CD14-positive monocyte (primary cell): ENCODE results near the gene SPSB3. TPM values are rescaled to one million over a fixed set of nuclear protein-coding genes. Genes with fewer than 3 reads are reported as not detected.
A peak's percentile ranks its signal among the peaks of the same experiment; 100 is the strongest.

Source experiments
- DNase-seq, 3 donors: peaks; one replicate each; pipeline ENCODE4 v3.0.0-alpha.2; 2011 to 2022
- H2AFZ ChIP-seq: 2 replicates; pipeline ENCODE4 v1.6.0; 2012; ENCODE audit warnings: mild to moderate bottlenecking, low read depth, low read length, inconsistent platforms; ENCODE audit not compliant: insufficient read depth, poor library complexity, severe bottlenecking
- H3K27ac ChIP-seq, 2 donors: 1 replicate in 1 of 2; 2 replicates in 1 of 2; pipeline ENCODE4 v1.5.1; 2012 to 2013; ENCODE audit warnings: low read length in 2 of 2, control low read depth in 1 of 2, inconsistent platforms in 1 of 2, low read depth in 1 of 2, mild to moderate bottlenecking in 1 of 2
- H3K27me3 ChIP-seq, 2 donors: one replicate each; pipeline versions ENCODE4 v1.6.0 to v1.6.1; 2011 to 2013; ENCODE audit warnings: low read length in 2 of 2; ENCODE audit not compliant: control insufficient read depth in 2 of 2, insufficient read depth in 2 of 2
- H3K36me3 ChIP-seq, 2 donors: replicated peaks in 1 of 2; 1 replicate in 1 of 2; 2 replicates in 1 of 2; pipeline versions ENCODE4 v1.5.1 to v1.6.1; 2012 to 2013; ENCODE audit warnings: low read length in 2 of 2, control low read depth in 1 of 2, inconsistent platforms in 1 of 2, mild to moderate bottlenecking in 1 of 2; ENCODE audit not compliant: insufficient read depth in 2 of 2, control insufficient read depth in 1 of 2
- H3K4me1 ChIP-seq, 2 donors: 1 replicate in 1 of 2; 2 replicates in 1 of 2; pipeline versions ENCODE4 v1.5.1 to v1.6.1; 2012 to 2013; ENCODE audit warnings: low read length in 2 of 2, control low read depth in 1 of 2, inconsistent platforms in 1 of 2, mild to moderate bottlenecking in 1 of 2, moderate library complexity in 1 of 2; ENCODE audit not compliant: insufficient read depth in 2 of 2, control insufficient read depth in 1 of 2
- H3K4me2 ChIP-seq: replicated peaks from 2 replicates; pipeline ENCODE3; 2012; ENCODE audit warnings: low read length, moderate library complexity, mild to moderate bottlenecking; ENCODE audit not compliant: poor library complexity, severe bottlenecking; ENCODE audit errors: extremely low read depth
- H3K4me3 ChIP-seq, 3 experiments: fragments of 200-600 bp in 1 of 3; sonication (generic) in 1 of 3; replicated peaks in 1 of 3; 1 replicate in 2 of 3; 2 replicates in 1 of 3; pipeline ENCODE4 v1.5.1; 2011 to 2013; ENCODE audit warnings: low read length in 3 of 3, mild to moderate bottlenecking in 3 of 3, control low read depth in 2 of 3, low read depth in 2 of 3, inconsistent platforms in 1 of 3, moderate library complexity in 1 of 3
- H3K79me2 ChIP-seq: 2 replicates; pipeline ENCODE4 v1.6.0; 2012; ENCODE audit warnings: mild to moderate bottlenecking, control low read depth, inconsistent platforms, low read length, moderate library complexity; ENCODE audit not compliant: insufficient read depth
- H3K9ac ChIP-seq: 2 replicates; pipeline ENCODE4 v1.6.0; 2017; ENCODE audit warnings: low read length, mild to moderate bottlenecking; ENCODE audit not compliant: insufficient read depth, poor library complexity, severe bottlenecking
- H3K9me3 ChIP-seq, 2 donors: replicated peaks in 1 of 2; 1 replicate in 1 of 2; 2 replicates in 1 of 2; pipeline versions ENCODE4 v1.5.1 to v1.6.1; 2012 to 2013; ENCODE audit warnings: low read length in 2 of 2, control low read depth in 1 of 2; ENCODE audit not compliant: control insufficient read depth in 1 of 2, insufficient read depth in 1 of 2
- H4K20me1 ChIP-seq: 2 replicates; pipeline ENCODE4 v1.6.0; 2012; ENCODE audit warnings: mild to moderate bottlenecking, low read length, control low read depth, moderate library complexity; ENCODE audit not compliant: insufficient read depth
- H3K27ac Mint-ChIP-seq, 7 donors: one replicate each; pipeline ENCODE4 v1.8.0; 2020; ENCODE audit warnings: mild to moderate bottlenecking in 7 of 7, mixed read lengths in 7 of 7, moderate library complexity in 6 of 7, inconsistent platforms in 2 of 7
- H3K27me3 Mint-ChIP-seq, 3 donors: one replicate each; pipeline ENCODE4 v1.8.0; 2021 to 2022; ENCODE audit warnings: low read depth in 3 of 3, mild to moderate bottlenecking in 3 of 3, mixed read lengths in 3 of 3, moderate library complexity in 3 of 3, inconsistent platforms in 1 of 3
- H3K36me3 Mint-ChIP-seq, 2 donors: one replicate each; pipeline ENCODE4 v1.8.0; 2020; ENCODE audit warnings: mixed read lengths in 2 of 2, inconsistent platforms in 1 of 2, mild to moderate bottlenecking in 1 of 2
- H3K4me1 Mint-ChIP-seq: one replicate; pipeline ENCODE4 v1.8.0; 2020; ENCODE audit warnings: mild to moderate bottlenecking, mixed read lengths
- H3K4me3 Mint-ChIP-seq, 2 donors: one replicate each; pipeline ENCODE4 v1.8.0; 2020; ENCODE audit warnings: mild to moderate bottlenecking in 2 of 2, mixed read lengths in 2 of 2, moderate library complexity in 1 of 2
- H3K9me3 Mint-ChIP-seq, 7 donors: one replicate each; pipeline ENCODE4 v1.8.0; 2020 to 2022; ENCODE audit warnings: mixed read lengths in 7 of 7, mild to moderate bottlenecking in 6 of 7, moderate library complexity in 6 of 7, inconsistent platforms in 2 of 7
- WGBS: methylation state at CpG from one replicate; pipeline ENCODE4 v1.1.5; 2013; ENCODE audit warnings: missing lambda C conversion rate; ENCODE audit not compliant: insufficient coverage; 5-methylcytosine and 5-hydroxymethylcytosine counted together
- intact Hi-C, 2 donors: fragments of 100-400 bp; cut with micrococcal nuclease; formaldehyde crosslinking; loops; one replicate each; pipeline versions ENCODE4 v1.15.0 to v1.15.1; 2023
- polyA plus RNA-seq, 3 donors: library from polyadenylated mRNA; depleted of rRNA in 1 of 3; unstranded in 2 of 3; stranded (reverse) in 1 of 3; fragments of 300-500 nt in 2 of 3; fragments of >200 nt in 1 of 3; fragmentation: Illumina TruSeq in 2 of 3; gene quantifications; 1 replicate in 2 of 3; 2 replicates in 1 of 3; pipeline ENCODE4 v1.2.3, GENCODE V29; 2012 to 2021
- TF ChIP-seq, protein P1 (sequence below): fragments of 200-600 bp; IDR thresholded peaks from one replicate; pipeline ENCODE4 v1.8.0; 2022; ENCODE audit warnings: antibody characterized with exemption, mild to moderate bottlenecking

SPSB3 gene
- polyA plus RNA-seq, 3 donors, result 36.8 to 151 (median 40.2) TPM

DNA sequence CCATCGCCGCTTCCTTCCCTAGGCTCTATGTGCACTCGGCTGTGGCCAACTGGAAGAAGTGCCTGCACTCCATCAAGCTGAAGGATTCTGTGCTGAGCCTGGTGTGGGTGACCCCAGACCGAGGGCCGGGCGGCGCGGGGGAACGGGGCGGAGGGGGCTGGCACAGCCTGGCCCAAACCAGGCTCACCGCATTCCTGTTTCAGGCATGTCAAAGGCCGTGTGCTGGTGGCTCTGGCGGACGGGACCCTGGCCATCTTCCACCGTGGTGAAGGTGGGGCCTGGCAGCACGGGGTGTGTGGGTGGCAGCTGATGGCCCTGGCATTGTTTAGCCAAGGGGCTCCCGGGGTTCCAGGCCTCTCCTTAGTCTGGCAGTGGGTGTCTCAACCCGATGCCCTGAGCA lies 15.7 kb downstream of the SPSB3 start:
- 95% methylated on average over 18 of the region's 18 CpGs for WGBS
- H3K36me3 ChIP-seq, result peaks cover 72% of the 10 kb centered on the region in 2 donors
- H4K20me1 ChIP-seq, result peaks cover 40% of the 10 kb centered on the region
- H3K79me2 ChIP-seq, result peaks cover 8% of the 10 kb centered on the region
- no peaks in the 10 kb centered on the region for H3K27me3 ChIP-seq
- Mint-ChIP-seq H3K4me3 (no peak overlapping the region), H3K27me3 (peaks cover 0 to 1% (median 0%) of the 10 kb centered on the region in 3 donors), H3K27ac (no peak overlapping the region), H3K4me1 (peaks cover 9% of the 10 kb centered on the region), H3K9me3 (peaks cover 0 to 2% (median 0%) of the 10 kb centered on the region in 7 donors), H3K36me3 (peaks cover 35 to 61% of the 10 kb centered on the region in 2 donors)
- H3K9ac ChIP-seq, result no peak overlapping the region
- no peaks in the 10 kb centered on the region for H3K9me3 ChIP-seq
- DNase-seq, result no peak
- TF ChIP-seq, protein P1, sequence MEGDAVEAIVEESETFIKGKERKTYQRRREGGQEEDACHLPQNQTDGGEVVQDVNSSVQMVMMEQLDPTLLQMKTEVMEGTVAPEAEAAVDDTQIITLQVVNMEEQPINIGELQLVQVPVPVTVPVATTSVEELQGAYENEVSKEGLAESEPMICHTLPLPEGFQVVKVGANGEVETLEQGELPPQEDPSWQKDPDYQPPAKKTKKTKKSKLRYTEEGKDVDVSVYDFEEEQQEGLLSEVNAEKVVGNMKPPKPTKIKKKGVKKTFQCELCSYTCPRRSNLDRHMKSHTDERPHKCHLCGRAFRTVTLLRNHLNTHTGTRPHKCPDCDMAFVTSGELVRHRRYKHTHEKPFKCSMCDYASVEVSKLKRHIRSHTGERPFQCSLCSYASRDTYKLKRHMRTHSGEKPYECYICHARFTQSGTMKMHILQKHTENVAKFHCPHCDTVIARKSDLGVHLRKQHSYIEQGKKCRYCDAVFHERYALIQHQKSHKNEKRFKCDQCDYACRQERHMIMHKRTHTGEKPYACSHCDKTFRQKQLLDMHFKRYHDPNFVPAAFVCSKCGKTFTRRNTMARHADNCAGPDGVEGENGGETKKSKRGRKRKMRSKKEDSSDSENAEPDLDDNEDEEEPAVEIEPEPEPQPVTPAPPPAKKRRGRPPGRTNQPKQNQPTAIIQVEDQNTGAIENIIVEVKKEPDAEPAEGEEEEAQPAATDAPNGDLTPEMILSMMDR, result no peak
- intact Hi-C loops, result no loop called here
- no peak overlapping the region for H3K4me2 ChIP-seq
- H3K4me1 ChIP-seq, result peaks cover 10 to 14% of the 10 kb centered on the region in 2 donors
- H2AFZ ChIP-seq, result no peak overlapping the region
- no peak overlapping the region for H3K4me3 ChIP-seq
- H3K27ac ChIP-seq, result no peak overlapping the region

DNA sequence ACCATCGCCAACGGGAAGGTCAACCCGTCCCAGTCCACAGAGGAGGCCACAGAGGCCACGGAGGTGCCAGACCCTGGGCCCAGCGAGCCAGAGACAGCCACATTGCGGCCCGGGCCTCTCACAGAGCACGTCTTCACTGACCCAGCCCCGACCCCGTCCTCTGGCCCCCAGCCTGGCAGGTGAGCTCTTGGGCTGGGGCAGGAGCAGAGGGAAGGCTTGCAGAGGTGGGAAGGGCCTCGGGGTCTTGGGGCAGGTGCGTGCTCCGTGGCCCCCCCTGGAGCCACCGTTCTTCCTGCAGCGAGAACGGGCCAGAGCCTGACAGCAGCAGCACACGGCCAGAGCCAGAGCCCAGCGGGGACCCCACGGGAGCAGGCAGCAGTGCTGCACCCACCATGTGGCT lies 16.1 kb downstream of the SPSB3 start:
- Histone ChIP-seq H3K27me3 (no peaks in the 10 kb centered on the region), H3K9ac (no peak overlapping the region), H3K4me2 (no peak overlapping the region), H3K79me2 (peaks cover 6% of the 10 kb centered on the region), H4K20me1 (peaks cover 40% of the 10 kb centered on the region), H3K4me3 (no peak overlapping the region), H3K36me3 (peaks cover 73 to 76% of the 10 kb centered on the region in 2 donors), H3K27ac (no peak overlapping the region), H3K9me3 (no peaks in the 10 kb centered on the region), H3K4me1 (peaks cover 10 to 14% of the 10 kb centered on the region in 2 donors), H2AFZ (no peak overlapping the region)
- Mint-ChIP-seq H3K27me3 (peaks cover 0 to 1% (median 0%) of the 10 kb centered on the region in 3 donors), H3K9me3 (peaks cover 0 to 2% (median 0%) of the 10 kb centered on the region in 7 donors), H3K36me3 (peaks cover 39 to 66% of the 10 kb centered on the region in 2 donors), H3K27ac (peak overlapping the region in 1 of 7 donors; percentile 69), H3K4me1 (peaks cover 9% of the 10 kb centered on the region), H3K4me3 (no peak overlapping the region)
- TF ChIP-seq, protein P1, result no peak
- DNase-seq, result no peak
- WGBS, result 97% methylated on average over 19 of the region's 19 CpGs
- intact Hi-C loops, result no loop called here
